Measurements from ENCODE around the gene CCDC83. TPM values are rescaled to one million over a fixed set of nuclear protein-coding genes. Genes with fewer than 3 reads are reported as not detected.

The CCDC83 gene
- polyA plus RNA-seq, 2 donors = not detected

DNA sequence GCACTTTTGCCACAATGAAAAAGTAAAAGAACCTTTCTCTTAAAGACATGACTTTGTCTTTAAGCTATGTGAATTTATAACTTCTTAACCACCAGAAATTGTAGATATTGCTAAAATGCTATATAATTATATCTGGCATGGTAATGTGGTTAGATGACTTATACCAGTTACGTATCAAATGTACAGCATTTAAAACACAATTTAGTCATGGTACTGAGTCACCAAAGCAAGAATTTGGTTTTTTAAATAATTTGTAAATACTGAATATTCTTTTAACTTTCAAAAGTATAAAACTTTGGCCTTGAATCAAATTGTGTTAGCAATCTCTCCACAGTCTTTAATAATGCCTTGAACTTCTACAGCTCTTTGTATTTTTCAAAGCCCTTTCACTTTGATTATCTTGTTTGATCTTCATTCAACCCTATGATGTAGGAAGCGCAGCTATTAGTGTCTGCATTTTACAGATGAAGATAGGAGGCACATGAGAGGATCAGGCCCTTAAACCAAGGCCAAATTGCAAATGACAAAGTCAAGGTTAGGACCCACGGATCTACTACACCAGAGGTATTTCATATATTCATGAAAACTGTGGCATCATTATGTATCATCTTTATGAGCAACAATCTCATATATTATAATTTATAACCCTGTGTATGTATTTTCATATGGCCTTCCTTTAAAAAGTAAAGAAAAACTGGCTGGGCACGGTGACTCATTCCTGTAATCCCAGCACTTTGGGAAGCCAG is 39.8 kb upstream of the CCDC83 start:
- H3K4me1 ChIP-seq (ENCODE audit: control insufficient read depth in 2 of 2, insufficient read depth in 2 of 2, low read length in 1 of 2) = peaks cover 0 to 8% of the 10 kb centered on the region in 2 donors
- no peak overlapping the region for H3K4me3 ChIP-seq (ENCODE audit: low read depth in 1 of 2, low read length in 2 of 2)
- WGBS, 2 donors = 65 to 75% methylated on average over 4 of the region's 4 CpGs
- H3K9me3 ChIP-seq (ENCODE audit: control insufficient read depth in 2 of 2, insufficient read depth in 1 of 2, low read depth in 1 of 2, low read length in 1 of 2) = no peaks in the 10 kb centered on the region
- no peaks in the 10 kb centered on the region for H3K27me3 ChIP-seq (ENCODE audit: control insufficient read depth in 1 of 2, insufficient read depth in 2 of 2, low read length in 2 of 2)
- no peak overlapping the region for H3K27ac ChIP-seq (ENCODE audit: low read depth in 2 of 2, low read length in 1 of 2)
- H3K36me3 ChIP-seq (ENCODE audit: control insufficient read depth in 2 of 2, insufficient read depth in 2 of 2, low read length in 1 of 2) = no peaks in the 10 kb centered on the region

DNA sequence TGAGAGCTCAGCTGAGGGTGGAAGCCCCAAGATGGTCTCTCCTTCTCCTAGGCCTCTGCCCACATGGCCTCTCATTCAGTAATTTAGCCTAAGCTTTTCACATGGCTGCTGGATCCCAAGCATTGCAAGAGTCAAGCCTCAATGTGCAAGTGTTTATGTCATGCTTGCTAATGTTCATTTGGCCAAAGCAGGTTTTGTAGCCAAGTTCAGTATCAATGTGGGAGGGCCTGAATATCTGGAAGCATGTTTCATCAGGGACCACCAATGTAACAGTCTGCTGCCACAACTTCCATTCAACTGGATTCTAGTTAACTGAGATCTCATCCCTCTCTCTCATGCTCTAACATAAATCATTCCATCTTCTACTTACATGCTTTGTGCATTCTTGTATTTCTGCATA is 35.7 kb upstream of the CCDC83 start:
- Histone ChIP-seq H3K27me3 (ENCODE audit: control insufficient read depth in 1 of 2, insufficient read depth in 2 of 2, low read length in 2 of 2) (peaks cover 0 to 2% of the 10 kb centered on the region in 2 donors), H3K36me3 (ENCODE audit: control insufficient read depth in 2 of 2, insufficient read depth in 2 of 2, low read length in 1 of 2) (no peaks in the 10 kb centered on the region), H3K9me3 (ENCODE audit: control insufficient read depth in 2 of 2, insufficient read depth in 1 of 2, low read depth in 1 of 2, low read length in 1 of 2) (no peaks in the 10 kb centered on the region), H3K27ac (ENCODE audit: low read depth in 2 of 2, low read length in 1 of 2) (no peak overlapping the region), H3K4me3 (ENCODE audit: low read depth in 1 of 2, low read length in 2 of 2) (no peak overlapping the region), H3K4me1 (ENCODE audit: control insufficient read depth in 2 of 2, insufficient read depth in 2 of 2, low read length in 1 of 2) (no peaks in the 10 kb centered on the region)

- no peaks in the 10 kb centered on the region for H3K36me3 ChIP-seq (ENCODE audit: control insufficient read depth in 2 of 2, insufficient read depth in 2 of 2, low read length in 1 of 2)
- H3K27me3 ChIP-seq (ENCODE audit: control insufficient read depth in 1 of 2, insufficient read depth in 2 of 2, low read length in 2 of 2) = peaks cover 0 to 2% of the 10 kb centered on the region in 2 donors
- no peak overlapping the region for H3K4me3 ChIP-seq (ENCODE audit: low read depth in 1 of 2, low read length in 2 of 2)
- H3K9me3 ChIP-seq (ENCODE audit: control insufficient read depth in 2 of 2, insufficient read depth in 1 of 2, low read depth in 1 of 2, low read length in 1 of 2) = no peaks in the 10 kb centered on the region
- WGBS, 2 donors = 70 to 74% methylated on average over 1 of the region's 1 CpG
- no peak overlapping the region for H3K27ac ChIP-seq (ENCODE audit: low read depth in 2 of 2, low read length in 1 of 2)
- H3K4me1 ChIP-seq (ENCODE audit: control insufficient read depth in 2 of 2, insufficient read depth in 2 of 2, low read length in 1 of 2) = no peaks in the 10 kb centered on the region
Measured at GRCh38 chr11:85821636-85822035, 33.5 kb upstream of the CCDC83 start.

GRCh38 chr11:85822814-85823213 is 32.4 kb upstream of the CCDC83 start:
- no peaks in the 10 kb centered on the region for H3K4me1 ChIP-seq (ENCODE audit: control insufficient read depth in 2 of 2, insufficient read depth in 2 of 2, low read length in 1 of 2)
- H3K4me3 ChIP-seq (ENCODE audit: low read depth in 1 of 2, low read length in 2 of 2) = no peak overlapping the region
- H3K27me3 ChIP-seq (ENCODE audit: control insufficient read depth in 1 of 2, insufficient read depth in 2 of 2, low read length in 2 of 2) = peaks cover 0 to 2% of the 10 kb centered on the region in 2 donors
- H3K36me3 ChIP-seq (ENCODE audit: control insufficient read depth in 2 of 2, insufficient read depth in 2 of 2, low read length in 1 of 2) = no peaks in the 10 kb centered on the region
- WGBS, 2 donors = 98 to 100% methylated on average over 3 of the region's 3 CpGs
- no peak overlapping the region for H3K27ac ChIP-seq (ENCODE audit: low read depth in 2 of 2, low read length in 1 of 2)
- no peaks in the 10 kb centered on the region for H3K9me3 ChIP-seq (ENCODE audit: control insufficient read depth in 2 of 2, insufficient read depth in 1 of 2, low read depth in 1 of 2, low read length in 1 of 2)

- no peak overlapping the region for H3K27ac ChIP-seq (ENCODE audit: low read depth in 2 of 2, low read length in 1 of 2)
- WGBS, 2 donors = 79 to 86% methylated on average over 2 of the region's 2 CpGs
- H3K36me3 ChIP-seq (ENCODE audit: control insufficient read depth in 2 of 2, insufficient read depth in 2 of 2, low read length in 1 of 2) = no peaks in the 10 kb centered on the region
Measured at GRCh38 chr11:85823816-85824215, 31.4 kb upstream of the CCDC83 start.

DNA sequence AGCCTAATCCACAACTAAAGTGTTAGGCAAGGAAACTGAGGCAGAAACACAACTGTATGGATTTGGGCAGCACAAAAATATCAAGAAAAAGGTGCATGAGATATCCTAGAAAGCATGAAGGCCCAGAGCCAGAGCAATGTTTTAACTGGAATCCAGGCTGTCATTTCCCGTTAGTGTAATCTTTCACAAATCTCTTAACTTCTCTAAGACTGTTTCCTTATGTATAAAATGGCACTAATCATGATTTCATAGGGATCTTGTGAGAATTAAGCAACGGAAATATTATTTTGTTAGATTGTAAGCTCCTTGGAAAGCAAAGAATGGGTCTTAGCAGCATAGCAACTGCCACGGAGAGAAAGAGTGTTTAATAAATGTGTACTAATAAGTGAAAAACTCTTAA is 29.6 kb upstream of the CCDC83 start:
- 67 to 71% methylated on average over 3 of the region's 3 CpGs for WGBS, 2 donors
- Histone ChIP-seq H3K27ac (ENCODE audit: low read depth in 2 of 2, low read length in 1 of 2) (no peak overlapping the region), H3K4me1 (ENCODE audit: control insufficient read depth in 2 of 2, insufficient read depth in 2 of 2, low read length in 1 of 2) (no peaks in the 10 kb centered on the region)

More at GRCh38 chr11:85823816-85824215, 31.4 kb upstream of the CCDC83 start:
- no peak overlapping the region for H3K4me3 ChIP-seq (ENCODE audit: low read depth in 1 of 2, low read length in 2 of 2)
- peaks cover 0 to 2% of the 10 kb centered on the region in 2 donors for H3K27me3 ChIP-seq (ENCODE audit: control insufficient read depth in 1 of 2, insufficient read depth in 2 of 2, low read length in 2 of 2)
- H3K9me3 ChIP-seq (ENCODE audit: control insufficient read depth in 2 of 2, insufficient read depth in 1 of 2, low read depth in 1 of 2, low read length in 1 of 2) = no peaks in the 10 kb centered on the region
- no peaks in the 10 kb centered on the region for H3K4me1 ChIP-seq (ENCODE audit: control insufficient read depth in 2 of 2, insufficient read depth in 2 of 2, low read length in 1 of 2)

DNA sequence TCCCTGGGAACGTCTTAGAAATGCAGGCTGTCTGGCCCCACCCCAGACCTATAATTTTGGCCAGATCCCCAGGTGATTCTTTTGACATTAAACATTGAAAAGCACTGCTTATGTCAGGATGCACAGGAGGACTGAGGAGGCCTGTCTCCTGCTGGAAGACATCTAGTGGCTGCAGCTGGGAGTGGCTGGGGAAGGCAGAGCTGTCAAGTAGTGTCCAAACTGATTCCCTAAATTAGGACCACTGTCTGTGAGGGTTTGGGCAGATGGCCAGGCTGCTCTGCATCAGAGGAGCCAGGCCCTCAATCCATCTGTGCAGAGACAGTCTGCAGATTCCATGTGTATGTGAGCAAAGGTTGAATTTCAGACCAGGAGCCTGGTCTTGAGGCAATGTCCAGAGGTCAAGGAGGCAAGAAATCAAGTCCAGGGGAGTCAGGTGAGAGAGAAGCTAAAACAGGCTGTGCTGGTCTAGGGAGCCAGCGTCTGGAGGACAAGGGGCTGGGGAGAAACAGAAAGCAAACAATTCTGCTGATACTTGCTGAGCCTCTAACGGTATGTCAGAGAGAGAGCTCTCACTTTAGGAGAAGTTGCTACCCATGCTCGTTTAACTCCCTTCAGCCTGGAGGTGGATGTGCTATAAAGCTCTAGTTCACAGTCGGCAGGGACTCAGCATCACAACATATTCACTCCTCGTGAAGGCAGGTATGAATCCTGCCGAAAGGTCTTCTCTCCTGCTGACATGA is 28.9 kb upstream of the CCDC83 start:
- Histone ChIP-seq H3K36me3 (ENCODE audit: control insufficient read depth in 2 of 2, insufficient read depth in 2 of 2, low read length in 1 of 2) (no peaks in the 10 kb centered on the region), H3K4me1 (ENCODE audit: control insufficient read depth in 2 of 2, insufficient read depth in 2 of 2, low read length in 1 of 2) (no peaks in the 10 kb centered on the region), H3K27ac (ENCODE audit: low read depth in 2 of 2, low read length in 1 of 2) (no peak overlapping the region), H3K4me3 (ENCODE audit: low read depth in 1 of 2, low read length in 2 of 2) (no peak overlapping the region), H3K9me3 (ENCODE audit: control insufficient read depth in 2 of 2, insufficient read depth in 1 of 2, low read depth in 1 of 2, low read length in 1 of 2) (no peaks in the 10 kb centered on the region), H3K27me3 (ENCODE audit: control insufficient read depth in 1 of 2, insufficient read depth in 2 of 2, low read length in 2 of 2) (peaks cover 0 to 2% of the 10 kb centered on the region in 2 donors)
- 65 to 72% methylated on average over 7 of the region's 7 CpGs for WGBS, 2 donors

More for the DNA sequence above, 29.6 kb upstream of the CCDC83 start:
- Histone ChIP-seq H3K9me3 (ENCODE audit: control insufficient read depth in 2 of 2, insufficient read depth in 1 of 2, low read depth in 1 of 2, low read length in 1 of 2) (no peaks in the 10 kb centered on the region), H3K27me3 (ENCODE audit: control insufficient read depth in 1 of 2, insufficient read depth in 2 of 2, low read length in 2 of 2) (peaks cover 0 to 2% of the 10 kb centered on the region in 2 donors), H3K36me3 (ENCODE audit: control insufficient read depth in 2 of 2, insufficient read depth in 2 of 2, low read length in 1 of 2) (no peaks in the 10 kb centered on the region), H3K4me3 (ENCODE audit: low read depth in 1 of 2, low read length in 2 of 2) (no peak overlapping the region)

DNA sequence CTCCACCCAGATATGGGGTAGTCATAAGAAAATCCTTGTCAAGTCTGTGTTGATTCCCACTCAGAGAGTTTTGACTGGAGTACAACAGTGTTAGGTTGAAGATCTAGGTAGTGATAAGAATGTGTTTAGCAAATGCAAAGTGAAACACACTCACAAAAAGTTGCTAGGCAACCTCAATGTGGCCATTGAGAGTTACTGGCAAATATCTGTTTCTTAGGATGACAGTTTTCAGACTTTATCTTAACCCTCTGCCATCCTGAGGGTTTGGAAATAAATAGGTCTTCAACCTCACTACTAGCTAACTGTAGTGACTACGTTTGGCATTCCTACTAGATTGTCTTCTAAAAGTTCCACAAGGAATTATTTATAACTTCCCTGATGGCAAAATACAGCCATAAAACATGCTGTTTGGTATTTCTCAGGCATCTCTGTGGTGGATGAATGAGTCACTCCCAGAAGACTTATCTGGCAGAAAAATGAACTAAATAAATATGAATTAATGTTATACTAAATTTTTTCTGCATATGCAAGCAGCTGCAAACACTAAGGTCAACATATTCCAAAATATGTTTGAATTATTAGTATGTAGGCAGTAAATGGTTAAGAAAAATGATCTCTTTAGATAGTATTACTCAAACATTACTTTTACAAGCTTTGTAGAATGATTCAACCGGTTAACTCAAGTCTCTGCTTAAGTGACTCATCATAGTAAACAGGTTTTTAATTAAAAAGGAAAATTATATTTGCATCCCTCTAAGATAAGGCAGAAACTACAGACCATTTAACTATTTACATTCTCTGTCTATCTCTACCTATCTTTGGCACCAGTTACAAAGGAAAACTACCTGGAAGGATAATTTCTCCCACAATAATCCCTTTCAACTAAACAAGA is 27.2 kb upstream of the CCDC83 start:
- H3K27ac ChIP-seq (ENCODE audit: low read depth in 2 of 2, low read length in 1 of 2) = no peak overlapping the region
- WGBS, 2 donors = 10 to 17% methylated on average over 2 of the region's 2 CpGs
- peaks cover 0 to 2% of the 10 kb centered on the region in 2 donors for H3K27me3 ChIP-seq (ENCODE audit: control insufficient read depth in 1 of 2, insufficient read depth in 2 of 2, low read length in 2 of 2)
- no peaks in the 10 kb centered on the region for H3K9me3 ChIP-seq (ENCODE audit: control insufficient read depth in 2 of 2, insufficient read depth in 1 of 2, low read depth in 1 of 2, low read length in 1 of 2)
- no peaks in the 10 kb centered on the region for H3K4me1 ChIP-seq (ENCODE audit: control insufficient read depth in 2 of 2, insufficient read depth in 2 of 2, low read length in 1 of 2)
- H3K36me3 ChIP-seq (ENCODE audit: control insufficient read depth in 2 of 2, insufficient read depth in 2 of 2, low read length in 1 of 2) = no peaks in the 10 kb centered on the region
- no peak overlapping the region for H3K4me3 ChIP-seq (ENCODE audit: low read depth in 1 of 2, low read length in 2 of 2)

DNA sequence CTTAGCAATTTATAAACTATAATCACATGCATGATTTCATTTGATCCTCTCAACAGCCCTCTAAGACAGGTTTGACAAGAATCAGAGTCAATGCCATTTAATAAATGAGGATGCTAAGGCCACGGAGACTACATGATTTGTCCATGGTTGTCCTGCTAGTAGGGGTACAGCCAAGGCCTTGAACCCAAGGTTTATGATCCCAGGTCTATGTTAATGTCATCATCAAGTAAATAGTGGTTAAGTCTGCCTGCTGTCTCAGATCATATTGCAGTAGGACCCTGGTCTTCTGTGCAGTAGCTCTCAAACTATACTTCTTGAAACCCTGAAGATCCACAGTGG is 26.6 kb upstream of the CCDC83 start:
- no peaks in the 10 kb centered on the region for H3K9me3 ChIP-seq (ENCODE audit: control insufficient read depth in 2 of 2, insufficient read depth in 1 of 2, low read depth in 1 of 2, low read length in 1 of 2)
- H3K4me1 ChIP-seq (ENCODE audit: control insufficient read depth in 2 of 2, insufficient read depth in 2 of 2, low read length in 1 of 2) = no peaks in the 10 kb centered on the region
- H3K36me3 ChIP-seq (ENCODE audit: control insufficient read depth in 2 of 2, insufficient read depth in 2 of 2, low read length in 1 of 2) = no peaks in the 10 kb centered on the region
- 45 to 61% methylated on average over 1 of the region's 1 CpG for WGBS, 2 donors
- H3K27me3 ChIP-seq (ENCODE audit: control insufficient read depth in 1 of 2, insufficient read depth in 2 of 2, low read length in 2 of 2) = peaks cover 0 to 2% of the 10 kb centered on the region in 2 donors
- H3K27ac ChIP-seq (ENCODE audit: low read depth in 2 of 2, low read length in 1 of 2) = no peak overlapping the region
- no peak overlapping the region for H3K4me3 ChIP-seq (ENCODE audit: low read depth in 1 of 2, low read length in 2 of 2)

Measured in esophagus (tissue), 2 donors.